GM12878 (cell line): Measurements from ENCODE around the gene ALG2. TPM values are rescaled to one million over a fixed set of nuclear protein-coding genes. Genes with fewer than 3 reads are reported as not detected.

Source experiments
- ATF7 ChIP-seq: fragments of 450-650 bp; IDR thresholded peaks from 2 replicates; pipeline ENCODE4 v1.6.1; 2016; ENCODE audit warnings: low read depth, mild to moderate bottlenecking
- CEBPB ChIP-seq, 2 experiments: fragments of 150-350 bp in 1 of 2; IDR thresholded peaks; 2 replicates each; pipeline ENCODE4 v1.6.1; 2012 to 2014; ENCODE audit warnings: low read depth in 2 of 2, low read length in 2 of 2, borderline replicate concordance in 1 of 2, inconsistent platforms in 1 of 2
- HDGF ChIP-seq: fragments of 450-650 bp; IDR thresholded peaks from 2 replicates; pipeline ENCODE4 v1.6.1; 2016; ENCODE audit warnings: antibody characterized with exemption
- MTA3 ChIP-seq: IDR thresholded peaks from 2 replicates; pipeline ENCODE4 v1.6.1; 2012; ENCODE audit warnings: low read length, inconsistent platforms, borderline replicate concordance
- MYB ChIP-seq: fragments of 150-350 bp; IDR thresholded peaks from 2 replicates; pipeline ENCODE4 v1.6.1; 2014; ENCODE audit warnings: mild to moderate bottlenecking, low read depth, low read length, borderline replicate concordance
- NBN ChIP-seq: fragments of 450-650 bp; IDR thresholded peaks from 2 replicates; pipeline ENCODE4 v1.6.1; 2016
- NFYA ChIP-seq: IDR thresholded peaks from 2 replicates; pipeline ENCODE4 v1.6.1; 2011; ENCODE audit warnings: low read depth, mild to moderate bottlenecking, low read length, improper control_type of control experiment, borderline replicate concordance
- PAX5 ChIP-seq: IDR thresholded peaks from 2 replicates; pipeline ENCODE4 v1.6.1; 2011; ENCODE audit warnings: low read depth, low read length, borderline replicate concordance
- POLR2AphosphoS5 ChIP-seq: IDR thresholded peaks from 2 replicates; pipeline ENCODE4 v1.6.1; 2011; ENCODE audit warnings: mild to moderate bottlenecking, low read length, inconsistent platforms
- RB1 ChIP-seq: fragments of 450-650 bp; formaldehyde crosslinking; IDR thresholded peaks from 2 replicates; pipeline ENCODE4 v1.6.1; 2017; ENCODE audit warnings: mild to moderate bottlenecking, borderline replicate concordance
- RUNX3 ChIP-seq: IDR thresholded peaks from 2 replicates; pipeline ENCODE4 v1.6.1; 2012; ENCODE audit warnings: low read length, inconsistent platforms
- SIN3A ChIP-seq: IDR thresholded peaks from 2 replicates; pipeline ENCODE4 v1.6.1; 2012; ENCODE audit warnings: low read depth, low read length, improper control_type of control experiment
- SIX5 ChIP-seq: IDR thresholded peaks from 2 replicates; pipeline ENCODE4 v1.6.1; 2011; ENCODE audit warnings: mild to moderate bottlenecking, low read depth, low read length, moderate library complexity; ENCODE audit not compliant: severe bottlenecking
- SPI1 ChIP-seq: IDR thresholded peaks from 2 replicates; pipeline ENCODE4 v1.6.1; 2011; ENCODE audit warnings: low read depth, mild to moderate bottlenecking, low read length, moderate library complexity, borderline replicate concordance; ENCODE audit not compliant: insufficient read depth
- SREBF1 ChIP-seq: IDR thresholded peaks from 2 replicates; pipeline ENCODE4 v1.6.1; 2012; ENCODE audit warnings: mild to moderate bottlenecking, low read length
- TCF12 ChIP-seq: IDR thresholded peaks from 2 replicates; pipeline ENCODE4 v1.6.1; 2011; ENCODE audit warnings: low read depth, mild to moderate bottlenecking, low read length
- WRNIP1 ChIP-seq: IDR thresholded peaks from 2 replicates; pipeline ENCODE4 v1.6.1; 2011; ENCODE audit warnings: low read depth, low read length, improper control_type of control experiment, borderline replicate concordance
- ZSCAN29 ChIP-seq: fragments of 450-650 bp; IDR thresholded peaks from 2 replicates; pipeline ENCODE4 v1.6.1; 2017; ENCODE audit warnings: mild to moderate bottlenecking, moderate library complexity
- ZZZ3 ChIP-seq: IDR thresholded peaks from 2 replicates; pipeline ENCODE4 v1.6.1; 2011; ENCODE audit warnings: low read depth; ENCODE audit not compliant: control insufficient read depth, insufficient read length
- polyA plus RNA-seq, 11 experiments: library from polyadenylated mRNA; depleted of rRNA in 4 of 11; unstranded in 6 of 11; stranded (reverse) in 5 of 11; fragments of >200 nt; fragmentation: Nextera tagmentation in 4 of 11; fragmentation: Illumina TruSeq in 1 of 11; extraction: Ambion mirVana in 4 of 11; extraction: Trizol in 1 of 11; gene quantifications; 1 replicate in 1 of 11; 2 replicates in 10 of 11; pipeline versions ENCODE4 v1.2.1 to v1.2.3, GENCODE V29; 2011 to 2016; ENCODE audit warnings: inconsistent platforms in 2 of 11, missing spikeins in 2 of 11, low read depth in 1 of 11
- total RNA-seq, 4 experiments: library from RNA; depleted of rRNA in 3 of 4; stranded (reverse); fragments of >200 nt in 3 of 4; fragmentation: Illumina TruSeq in 1 of 4; extraction: Trizol in 1 of 4; gene quantifications; 2 replicates each; pipeline versions ENCODE4 v1.2.1 to v1.2.3, GENCODE V29; 2013 to 2021
- TF ChIP-seq, protein P1 (sequence below): fragments of 450-650 bp; IDR thresholded peaks from 2 replicates; pipeline ENCODE4 v1.6.1; 2018; ENCODE audit warnings: borderline replicate concordance, mild to moderate bottlenecking; ENCODE audit not compliant: partially characterized antibody
- TF ChIP-seq, protein P2 (sequence below): IDR thresholded peaks from 2 replicates; pipeline ENCODE4 v1.6.1; 2011; ENCODE audit warnings: borderline replicate concordance, low read depth, mild to moderate bottlenecking, moderate library complexity, mixed read lengths, low read length; ENCODE audit not compliant: insufficient read depth; ENCODE audit errors: extremely low read length
- TF ChIP-seq, protein P3 (sequence below): fragments of 450-650 bp; formaldehyde crosslinking; IDR thresholded peaks from 2 replicates; pipeline ENCODE4 v1.4.0; 2020; ENCODE audit warnings: mild to moderate bottlenecking, moderate library complexity

The ALG2 gene
- total and polyA plus RNA-seq, 10 of the 15 experiments (the other 5 are each of a cell fraction or from before 2014, with no cell fraction given), result 8.8 to 52.5 (median 38.6) TPM

DNA sequence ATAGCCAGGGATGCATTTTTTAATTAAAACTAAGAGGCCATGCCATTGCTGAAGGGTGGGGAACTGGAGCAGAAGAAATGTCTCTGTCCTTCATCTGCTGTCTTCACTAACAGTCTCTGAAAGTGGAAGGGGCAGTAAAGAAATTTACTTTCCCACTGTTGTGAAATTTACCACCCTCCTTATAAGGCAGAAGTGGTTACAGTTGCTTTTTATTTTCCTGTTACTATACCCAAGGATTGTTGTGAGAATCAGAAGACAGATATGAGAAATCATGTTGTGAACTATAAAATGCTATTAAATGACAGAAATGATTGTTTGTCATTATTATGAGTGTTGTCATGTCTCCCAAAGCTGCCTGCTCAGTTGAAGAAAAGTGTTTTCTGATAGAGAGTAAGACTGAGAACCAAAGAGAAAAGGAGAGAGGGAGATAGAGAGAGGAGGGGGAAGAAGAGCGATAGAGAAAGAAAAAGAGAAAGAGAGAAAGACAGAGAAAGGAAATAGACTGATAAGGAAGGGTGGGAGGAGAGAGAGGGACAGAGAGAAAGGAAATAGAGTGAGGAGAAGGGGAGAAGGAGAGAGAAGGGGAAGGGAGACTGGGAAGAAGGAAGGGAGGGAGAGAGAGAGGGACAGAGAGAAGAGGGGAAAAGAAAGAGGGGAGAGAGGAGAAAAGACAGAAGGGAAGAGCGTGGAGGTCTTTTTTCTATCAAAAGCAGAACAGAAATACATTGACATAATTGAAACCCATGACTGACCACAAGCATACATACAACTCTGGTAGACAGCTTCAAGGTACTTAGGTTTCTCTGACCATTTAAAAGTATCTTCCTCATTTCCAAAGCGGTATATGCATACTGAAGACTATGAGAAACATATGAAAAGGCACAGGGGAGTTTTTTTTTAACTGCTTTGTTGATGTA lies 22.9 kb upstream of the ALG2 start (continued):
- peak; percentile 46; the same call in 1 of the 2 replicates for TF ChIP-seq RB1
- TF ChIP-seq, protein P1, sequence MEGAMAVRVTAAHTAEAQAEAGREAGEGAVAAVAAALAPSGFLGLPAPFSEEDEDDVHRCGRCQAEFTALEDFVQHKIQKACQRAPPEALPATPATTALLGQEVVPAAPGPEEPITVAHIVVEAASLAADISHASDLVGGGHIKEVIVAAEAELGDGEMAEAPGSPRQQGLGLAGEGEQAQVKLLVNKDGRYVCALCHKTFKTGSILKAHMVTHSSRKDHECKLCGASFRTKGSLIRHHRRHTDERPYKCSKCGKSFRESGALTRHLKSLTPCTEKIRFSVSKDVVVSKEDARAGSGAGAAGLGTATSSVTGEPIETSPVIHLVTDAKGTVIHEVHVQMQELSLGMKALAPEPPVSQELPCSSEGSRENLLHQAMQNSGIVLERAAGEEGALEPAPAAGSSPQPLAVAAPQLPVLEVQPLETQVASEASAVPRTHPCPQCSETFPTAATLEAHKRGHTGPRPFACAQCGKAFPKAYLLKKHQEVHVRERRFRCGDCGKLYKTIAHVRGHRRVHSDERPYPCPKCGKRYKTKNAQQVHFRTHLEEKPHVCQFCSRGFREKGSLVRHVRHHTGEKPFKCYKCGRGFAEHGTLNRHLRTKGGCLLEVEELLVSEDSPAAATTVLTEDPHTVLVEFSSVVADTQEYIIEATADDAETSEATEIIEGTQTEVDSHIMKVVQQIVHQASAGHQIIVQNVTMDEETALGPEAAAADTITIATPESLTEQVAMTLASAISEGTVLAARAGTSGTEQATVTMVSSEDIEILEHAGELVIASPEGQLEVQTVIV, result peak; percentile 46
- TF ChIP-seq CEBPB (IDR thresholded peaks at IDR 0.05; ENCODE audit: borderline replicate concordance in 1 of 2, low read depth in 2 of 2, low read length in 2 of 2), result no peak
- no peak; the same call in 1 of the 2 replicates for TF ChIP-seq MTA3
- TF ChIP-seq TCF12, result no peak
- TF ChIP-seq NFYA, result no peak
- no peak for TF ChIP-seq POLR2AphosphoS5
- TF ChIP-seq WRNIP1, result no peak
- TF ChIP-seq, protein P2, sequence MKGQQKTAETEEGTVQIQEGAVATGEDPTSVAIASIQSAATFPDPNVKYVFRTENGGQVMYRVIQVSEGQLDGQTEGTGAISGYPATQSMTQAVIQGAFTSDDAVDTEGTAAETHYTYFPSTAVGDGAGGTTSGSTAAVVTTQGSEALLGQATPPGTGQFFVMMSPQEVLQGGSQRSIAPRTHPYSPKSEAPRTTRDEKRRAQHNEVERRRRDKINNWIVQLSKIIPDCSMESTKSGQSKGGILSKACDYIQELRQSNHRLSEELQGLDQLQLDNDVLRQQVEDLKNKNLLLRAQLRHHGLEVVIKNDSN, result no peak
- peak; percentile 96 for TF ChIP-seq RUNX3
- TF ChIP-seq, protein P3, sequence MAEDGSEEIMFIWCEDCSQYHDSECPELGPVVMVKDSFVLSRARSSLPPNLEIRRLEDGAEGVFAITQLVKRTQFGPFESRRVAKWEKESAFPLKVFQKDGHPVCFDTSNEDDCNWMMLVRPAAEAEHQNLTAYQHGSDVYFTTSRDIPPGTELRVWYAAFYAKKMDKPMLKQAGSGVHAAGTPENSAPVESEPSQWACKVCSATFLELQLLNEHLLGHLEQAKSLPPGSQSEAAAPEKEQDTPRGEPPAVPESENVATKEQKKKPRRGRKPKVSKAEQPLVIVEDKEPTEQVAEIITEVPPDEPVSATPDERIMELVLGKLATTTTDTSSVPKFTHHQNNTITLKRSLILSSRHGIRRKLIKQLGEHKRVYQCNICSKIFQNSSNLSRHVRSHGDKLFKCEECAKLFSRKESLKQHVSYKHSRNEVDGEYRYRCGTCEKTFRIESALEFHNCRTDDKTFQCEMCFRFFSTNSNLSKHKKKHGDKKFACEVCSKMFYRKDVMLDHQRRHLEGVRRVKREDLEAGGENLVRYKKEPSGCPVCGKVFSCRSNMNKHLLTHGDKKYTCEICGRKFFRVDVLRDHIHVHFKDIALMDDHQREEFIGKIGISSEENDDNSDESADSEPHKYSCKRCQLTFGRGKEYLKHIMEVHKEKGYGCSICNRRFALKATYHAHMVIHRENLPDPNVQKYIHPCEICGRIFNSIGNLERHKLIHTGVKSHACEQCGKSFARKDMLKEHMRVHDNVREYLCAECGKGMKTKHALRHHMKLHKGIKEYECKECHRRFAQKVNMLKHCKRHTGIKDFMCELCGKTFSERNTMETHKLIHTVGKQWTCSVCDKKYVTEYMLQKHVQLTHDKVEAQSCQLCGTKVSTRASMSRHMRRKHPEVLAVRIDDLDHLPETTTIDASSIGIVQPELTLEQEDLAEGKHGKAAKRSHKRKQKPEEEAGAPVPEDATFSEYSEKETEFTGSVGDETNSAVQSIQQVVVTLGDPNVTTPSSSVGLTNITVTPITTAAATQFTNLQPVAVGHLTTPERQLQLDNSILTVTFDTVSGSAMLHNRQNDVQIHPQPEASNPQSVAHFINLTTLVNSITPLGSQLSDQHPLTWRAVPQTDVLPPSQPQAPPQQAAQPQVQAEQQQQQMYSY, result no peak
- TF ChIP-seq ZSCAN29, result no peak
- TF ChIP-seq SREBF1, result no peak
- TF ChIP-seq SIN3A, result no peak
- TF ChIP-seq ATF7, result peak; percentile 95
- peak; percentile 55; the same call in 1 of the 2 replicates for TF ChIP-seq PAX5
- TF ChIP-seq SIX5, result no peak
- TF ChIP-seq NBN, result peak; percentile 99
- TF ChIP-seq ZZZ3, result no peak
- TF ChIP-seq HDGF, result peak; percentile 99
- TF ChIP-seq MYB, result no peak
- peak; percentile 94 for TF ChIP-seq SPI1
